ENCODE measurements around the gene TMEM9. TPM values are rescaled to one million over a fixed set of nuclear protein-coding genes. Genes with fewer than 3 reads are reported as not detected.
A peak's percentile ranks its signal among the peaks of the same experiment; 100 is the strongest.

TMEM9 gene
- total and polyA plus RNA-seq, 9 of the 15 experiments (the other 6 are each of a cell fraction or from before 2014, with no cell fraction given), result 30.4 to 107 (median 67.6) TPM

DNA sequence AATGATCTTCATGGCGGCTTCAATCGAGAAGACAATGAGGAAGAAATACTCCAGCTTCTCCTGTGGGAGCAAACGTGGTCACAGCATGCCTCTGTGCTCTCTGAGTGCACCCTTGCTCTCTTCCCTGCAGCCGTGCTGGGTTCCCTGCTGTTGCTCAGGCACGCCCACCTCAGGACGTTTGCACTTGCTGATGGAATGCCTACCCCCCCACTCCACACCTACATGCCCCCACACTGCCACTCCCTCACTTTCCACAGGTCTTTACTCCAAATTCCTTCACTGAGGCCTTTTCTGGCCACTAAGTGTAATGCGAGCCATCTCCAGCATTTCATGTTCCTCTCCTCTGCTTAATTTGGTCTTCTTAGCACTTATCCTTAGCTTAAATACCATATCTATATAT is 60.3 kb downstream of the TMEM9 start:
- H3K4me3 ChIP-seq, result no peak overlapping the region
- intact Hi-C loops (cut with micrococcal nuclease), result no loop called here
- in situ Hi-C loops (cut with MboI), result no loop called here
- 0 out of 4 replicates have a peak overlapping the region, but pooled peaks of 1 of the 2 experiments have one; percentile 16 for H3K9ac ChIP-seq (ENCODE audit: insufficient read depth in 1 of 2, low read depth in 2 of 2, low read length in 2 of 2)
- POLR2A ChIA-PET, result interaction anchor here (0.7 to 1.3 kb wide), 3 partner anchors 11 to 229 kb away, joined by 3 read pairs; no protein-coding TSS in a partner anchor
- H4K20me1 ChIP-seq (replicated peaks; ENCODE audit: control insufficient read depth, insufficient read depth, low read length), result peaks cover 7% of the 10 kb centered on the region; the same call in 1 of the 2 replicates
- H3K9me1 ChIP-seq (ENCODE audit: control insufficient read depth, insufficient read depth, low read length), result no peaks in the 10 kb centered on the region
- no TSS peak for BruUV-seq (replicated peaks)
- FAIRE-seq, result no peak
- no peak overlapping the region for H3K27ac ChIP-seq (ENCODE audit: extremely low read depth, low read depth, low read length)
- WGBS (ENCODE audit: insufficient coverage, low coverage, missing lambda C conversion rate), result 3% methylated on average over 7 of the region's 7 CpGs
- no peaks in the 10 kb centered on the region for H3K79me2 ChIP-seq (ENCODE audit: control insufficient read depth, insufficient read depth, low read length)
- no peak overlapping the region for H2AFZ ChIP-seq (ENCODE audit: low read depth, low read length)
- no peaks in the 10 kb centered on the region for H3K4me1 ChIP-seq (replicated peaks in 1 of 2; ENCODE audit: control insufficient read depth in 2 of 2, insufficient read depth in 2 of 2, low read length in 2 of 2)
- DNase-seq (ENCODE audit: extremely low read depth in 1 of 4, low spot score in 3 of 4), result no peak
- no peak for ATAC-seq
- H3K4me2 ChIP-seq (ENCODE audit: insufficient read depth, low read length), result no peak overlapping the region
- TF ChIP-seq, protein P1, sequence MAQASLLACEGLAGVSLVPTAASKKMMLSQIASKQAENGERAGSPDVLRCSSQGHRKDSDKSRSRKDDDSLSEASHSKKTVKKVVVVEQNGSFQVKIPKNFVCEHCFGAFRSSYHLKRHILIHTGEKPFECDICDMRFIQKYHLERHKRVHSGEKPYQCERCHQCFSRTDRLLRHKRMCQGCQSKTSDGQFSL (CRISPR knock-in tag; IDR thresholded peaks at IDR 0.05), result peak; percentile 67; the same call in 1 of the 2 replicates
- TF ChIP-seq, protein P1 (tag; IDR thresholded peaks at IDR 0.05), result no peak; a peak in 1 of 4 replicates
- no peak for TF ChIP-seq ZFX (CRISPR knock-in tag; IDR thresholded peaks at IDR 0.05)
- H3K9me3 ChIP-seq (replicated peaks; ENCODE audit: control insufficient read depth, insufficient read depth, low read depth, low read length), result no peaks in the 10 kb centered on the region
- no peaks in the 10 kb centered on the region for H3K36me3 ChIP-seq (ENCODE audit: control insufficient read depth, insufficient read depth, low read length)
- H3K27me3 ChIP-seq (ENCODE audit: control insufficient read depth in 2 of 2, insufficient read depth in 2 of 2, low read length in 2 of 2), result peaks cover 60 to 86% of the 10 kb centered on the region in 2 experiments
- CTCF ChIA-PET (ENCODE audit: low intra/inter-chr PET ratio), result interaction anchor here (0.6 kb wide), 1 partner anchor 30 kb away, joined by 3 read pairs; no protein-coding TSS in a partner anchor

DNA sequence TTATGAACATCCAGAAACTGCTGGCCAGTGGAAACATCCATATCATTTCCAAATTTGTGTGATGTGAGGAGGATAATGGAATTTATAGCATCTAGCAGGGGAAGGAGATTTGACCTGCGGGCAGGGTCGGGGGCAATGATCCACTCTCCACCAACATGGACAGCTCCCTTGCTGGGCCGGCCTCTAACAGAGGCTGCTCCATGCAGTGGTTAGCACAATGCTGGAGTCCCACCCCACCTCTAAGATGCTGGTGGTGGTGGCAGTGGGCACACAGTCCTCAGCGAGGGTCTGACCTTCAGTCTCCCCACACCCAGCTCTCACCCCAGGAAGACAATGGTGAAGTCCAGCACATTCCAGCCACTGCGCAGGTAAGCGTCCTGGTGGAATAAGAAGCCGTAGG is 60.7 kb downstream of the TMEM9 start:
- Histone ChIP-seq H3K4me2 (ENCODE audit: insufficient read depth, low read length) (no peak overlapping the region), H3K4me1 (replicated peaks in 1 of 2; ENCODE audit: control insufficient read depth in 2 of 2, insufficient read depth in 2 of 2, low read length in 2 of 2) (no peaks in the 10 kb centered on the region), H3K9me1 (ENCODE audit: control insufficient read depth, insufficient read depth, low read length) (no peaks in the 10 kb centered on the region), H3K27me3 (ENCODE audit: control insufficient read depth in 2 of 2, insufficient read depth in 2 of 2, low read length in 2 of 2) (peaks cover 60 to 84% of the 10 kb centered on the region in 2 experiments), H3K9ac (ENCODE audit: insufficient read depth in 1 of 2, low read depth in 2 of 2, low read length in 2 of 2) (no peak overlapping the region), H2AFZ (ENCODE audit: low read depth, low read length) (no peak overlapping the region), H3K9me3 (replicated peaks; ENCODE audit: control insufficient read depth, insufficient read depth, low read depth, low read length) (no peaks in the 10 kb centered on the region), H3K79me2 (ENCODE audit: control insufficient read depth, insufficient read depth, low read length) (no peaks in the 10 kb centered on the region), H3K4me3 (no peak overlapping the region), H3K27ac (ENCODE audit: extremely low read depth, low read depth, low read length) (no peak overlapping the region), H4K20me1 (replicated peaks; ENCODE audit: control insufficient read depth, insufficient read depth, low read length) (0 out of 2 replicates have a peak, but pooled peaks cover 4% of the 10 kb centered on the region), H3K36me3 (ENCODE audit: control insufficient read depth, insufficient read depth, low read length) (no peaks in the 10 kb centered on the region)
- WGBS (ENCODE audit: insufficient coverage, low coverage, missing lambda C conversion rate), result 4% methylated on average over 7 of the region's 7 CpGs
- in situ Hi-C loops (cut with MboI), result no loop called here
- ChIA-PET POLR2A (interaction anchor here (0.7 to 1.3 kb wide), 3 partner anchors 10 to 230 kb away, joined by 3 read pairs; no protein-coding TSS in a partner anchor), CTCF (ENCODE audit: low intra/inter-chr PET ratio) (interaction anchor here (0.6 kb wide), 1 partner anchor 29 kb away, joined by 3 read pairs; no protein-coding TSS in a partner anchor)
- BruUV-seq (replicated peaks), result no TSS peak
- intact Hi-C loops (cut with micrococcal nuclease), result no loop called here
- ATAC-seq (no peak), FAIRE-seq (no peak), DNase-seq (ENCODE audit: extremely low read depth in 1 of 4, low spot score in 3 of 4) (no peak)
- TF ChIP-seq ZC3H4 (CRISPR knock-in tag; IDR thresholded peaks at IDR 0.05; ENCODE audit: borderline replicate concordance) (no peak), FOXA1 (IDR thresholded peaks at IDR 0.05; ENCODE audit: borderline replicate concordance) (no peak), TAF15 (IDR thresholded peaks at IDR 0.05; ENCODE audit: low read depth, low read length) (no peak)

All from K562 (cell line).